GM19372 (cell line): ENCODE data around the gene TXNDC5.

Experiments used
- ATAC-seq: cut with Tn5 transposase; IDR thresholded peaks from one replicate; pipeline ENCODE4 v1.9.1; 2021; ENCODE audit warnings: mild to moderate bottlenecking, low read depth, moderate library complexity; ENCODE audit not compliant: unreplicated experiment

TXNDC5 gene

DNA sequence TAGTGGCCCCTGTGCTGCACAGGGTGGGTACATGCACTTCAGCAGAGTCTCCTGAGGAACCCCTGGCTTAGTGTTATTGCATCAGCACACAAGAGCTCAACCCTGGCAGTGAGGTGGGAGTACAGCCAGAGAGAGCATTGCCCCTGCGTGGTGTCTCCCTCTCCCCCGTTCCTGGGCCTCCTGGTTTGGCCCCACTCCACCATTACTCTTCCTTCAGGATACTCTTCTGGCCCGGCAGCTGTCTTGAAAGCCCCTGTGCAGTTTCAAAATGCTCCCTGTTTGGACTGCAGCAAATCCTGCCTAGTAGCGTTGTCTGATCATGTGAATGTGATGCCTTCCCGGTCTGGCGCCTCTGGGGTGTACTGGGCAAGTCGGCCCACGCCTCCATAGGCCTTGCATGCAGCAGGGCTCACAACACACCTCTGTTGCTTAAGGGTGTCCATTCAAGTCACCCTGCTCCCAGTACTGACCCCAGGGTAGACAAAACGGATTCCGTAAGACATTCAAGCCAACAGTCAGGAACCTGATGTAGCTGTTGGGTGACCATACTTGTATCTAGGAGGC, 32.1 kb downstream of the TXNDC5 start:
- ATAC-seq = no peak

DNA sequence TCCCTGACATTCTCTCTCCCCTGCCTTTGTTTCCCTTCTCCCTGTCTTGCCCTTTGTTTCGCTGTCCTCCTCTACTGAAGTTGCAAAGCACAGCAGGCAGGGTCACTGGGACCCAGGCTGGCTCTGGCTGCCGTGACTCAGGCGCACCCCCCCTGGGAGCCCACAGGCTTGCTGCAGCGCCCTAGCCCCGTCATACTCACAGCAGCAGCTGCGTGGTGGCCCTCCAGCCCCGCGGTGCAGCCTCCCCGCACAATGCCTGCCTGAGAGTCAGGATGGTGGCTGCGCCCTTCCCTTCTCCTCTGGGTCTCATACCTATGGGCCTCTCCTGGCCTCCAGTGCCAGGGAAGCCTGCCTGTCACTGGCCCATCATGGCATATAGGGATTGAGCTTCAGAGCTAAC, 41.7 kb downstream of the TXNDC5 start:
- no peak for ATAC-seq

DNA sequence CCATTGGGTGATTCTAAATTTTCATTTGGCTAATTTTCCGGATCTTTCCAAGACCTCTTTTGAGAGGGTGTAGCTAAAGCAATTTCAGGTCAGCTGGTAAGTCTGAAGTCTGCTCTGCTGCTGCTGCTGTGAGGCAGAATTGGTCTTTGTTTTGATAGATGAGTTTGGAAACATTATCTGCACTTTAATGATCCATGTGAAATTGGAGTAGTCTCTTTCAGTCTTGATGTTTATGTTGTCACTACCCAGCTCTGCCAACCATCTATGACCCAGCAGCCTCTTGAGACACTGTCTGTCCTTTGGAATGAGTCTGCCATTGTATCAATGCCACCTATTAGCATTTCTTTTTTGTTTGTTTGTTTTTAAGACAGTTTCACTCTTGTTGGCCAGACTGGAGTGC, 44.1 kb downstream of the TXNDC5 start:
- no peak for ATAC-seq

DNA sequence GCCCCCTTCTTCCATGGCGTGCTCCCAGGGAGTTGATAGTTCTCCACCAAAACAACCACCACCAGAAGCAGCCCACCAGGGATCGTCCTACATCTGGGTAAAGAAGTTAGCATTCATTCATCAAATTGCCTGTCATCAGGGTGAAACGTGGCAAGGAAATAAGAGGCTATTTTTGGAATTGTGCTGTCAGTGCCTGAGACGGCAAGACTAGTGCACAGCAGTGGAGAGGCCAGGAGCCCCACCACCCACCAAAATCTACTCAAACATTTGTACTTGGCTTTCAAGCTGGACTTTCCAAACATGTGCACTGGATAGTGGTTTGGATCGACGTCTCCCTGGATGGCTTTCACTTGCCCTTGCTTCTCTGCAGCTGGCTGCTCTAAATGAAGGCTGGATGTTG, 44.8 kb downstream of the TXNDC5 start:
- no peak for ATAC-seq

DNA sequence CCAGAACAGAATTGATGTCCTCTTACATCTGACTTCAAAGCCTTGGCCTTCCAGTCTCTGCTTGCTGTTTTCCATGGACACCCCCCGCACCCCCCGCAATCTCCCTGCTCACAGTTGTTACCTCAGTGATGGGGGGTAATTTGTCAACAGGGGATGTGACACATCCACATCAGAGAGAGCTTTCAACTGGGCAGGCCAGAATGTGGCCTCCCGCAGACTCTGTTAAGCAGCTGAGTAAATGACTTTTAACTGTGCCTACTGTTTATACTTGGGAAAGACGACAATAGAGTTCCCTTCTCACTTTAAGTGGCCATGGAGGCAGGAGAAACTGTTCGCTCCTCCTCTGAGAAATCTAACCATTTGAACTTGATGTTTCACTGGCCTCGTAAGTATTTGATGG, 51.0 kb downstream of the TXNDC5 start:
- ATAC-seq = no peak

DNA sequence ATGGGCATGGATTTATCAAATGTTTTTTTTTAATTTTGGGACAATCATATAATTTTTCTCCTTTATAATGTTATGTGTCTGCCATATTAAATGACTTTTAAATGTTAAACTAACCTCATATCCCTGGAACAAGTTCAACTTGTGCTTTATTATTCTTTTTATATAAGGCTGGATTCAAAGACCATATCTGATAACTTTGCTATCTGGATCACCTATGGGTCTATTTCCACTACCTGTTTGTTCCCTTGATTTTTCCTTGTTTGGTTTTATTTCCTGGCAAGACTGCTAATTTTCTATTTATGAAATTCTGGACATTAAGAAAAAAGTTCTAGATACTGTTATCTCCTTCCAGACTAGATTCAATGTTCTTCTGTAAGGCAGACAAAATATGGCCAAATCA, 58.8 kb downstream of the TXNDC5 start:
- ATAC-seq = no peak

- no peak for ATAC-seq
Measured at GRCh38 chr6:7848229-7848628, 62.4 kb downstream of the TXNDC5 start.

- no peak for ATAC-seq
Measured at GRCh38 chr6:7846966-7847818, 63.4 kb downstream of the TXNDC5 start.

- ATAC-seq = no peak
Measured at GRCh38 chr6:7841781-7842468, 68.7 kb downstream of the TXNDC5 start.

GRCh38 chr6:7836371-7837026, 74.1 kb downstream of the TXNDC5 start:
- ATAC-seq = no peak

DNA sequence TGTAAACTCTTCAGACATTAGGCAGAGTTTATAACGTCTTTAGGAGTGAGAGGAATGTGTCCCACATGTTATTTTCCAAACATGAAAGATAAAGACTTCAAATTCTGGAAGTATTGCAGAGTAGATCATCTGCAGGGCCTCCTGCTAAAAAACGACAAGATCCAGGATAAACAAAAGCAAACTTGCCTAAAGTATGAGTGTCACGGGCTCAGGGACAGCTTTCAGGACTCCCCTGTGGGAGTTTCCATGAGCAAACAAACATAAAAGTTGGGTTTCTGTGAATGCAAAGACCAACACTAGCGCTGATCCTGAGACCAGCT, 76.9 kb downstream of the TXNDC5 start:
- no peak for ATAC-seq

DNA sequence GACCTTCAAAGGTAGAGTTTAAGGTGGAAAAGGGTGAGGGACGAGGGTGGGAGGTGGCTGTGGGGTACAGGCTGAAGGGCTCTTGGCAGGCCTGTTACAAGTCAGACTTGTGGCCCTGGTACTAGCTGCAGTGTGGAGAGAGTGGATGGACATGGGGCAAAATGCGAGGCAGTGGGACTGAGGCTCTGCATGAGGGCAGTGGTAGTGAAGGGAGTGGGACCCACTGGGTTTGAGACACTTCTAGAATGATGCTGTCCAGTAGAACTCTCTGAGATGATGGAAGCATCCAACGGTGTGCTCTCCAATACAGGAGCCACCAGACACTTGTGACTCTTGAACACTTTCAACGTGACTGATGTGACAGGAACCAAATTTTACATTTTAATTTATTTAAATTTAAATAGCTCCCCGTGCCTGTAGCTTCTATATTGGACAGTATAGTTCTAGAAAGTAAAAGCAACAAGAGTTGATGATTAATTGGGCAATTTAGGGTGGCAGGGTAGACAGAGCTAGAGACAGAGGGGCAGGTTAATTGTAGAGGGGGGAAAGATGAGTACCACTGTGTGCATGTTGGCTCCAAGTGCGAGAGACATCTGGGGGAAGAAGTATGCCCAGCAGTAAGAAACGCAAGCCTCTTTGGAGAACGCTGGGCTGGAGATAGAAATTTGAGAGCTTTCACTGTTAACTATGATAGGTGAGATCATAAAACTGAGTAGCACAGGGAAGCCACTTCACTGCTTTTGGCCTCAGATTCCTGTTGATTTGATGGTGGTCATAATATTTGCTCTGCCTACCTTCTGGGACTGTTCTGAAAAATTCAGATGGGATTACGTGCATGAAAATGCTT, 77.5 kb downstream of the TXNDC5 start:
- no peak for ATAC-seq
